GM12873 (cell line): ENCODE data around the gene RRBP1.

ENCODE experiments used
- TF ChIP-seq, protein P1 (sequence below): IDR thresholded peaks from 2 replicates; pipeline ENCODE4 v1.5.1; 2012; ENCODE audit warnings: low read depth, mild to moderate bottlenecking, moderate library complexity, low read length, control low read depth; ENCODE audit not compliant: insufficient read depth; ENCODE audit errors: missing control alignments

Gene RRBP1

DNA sequence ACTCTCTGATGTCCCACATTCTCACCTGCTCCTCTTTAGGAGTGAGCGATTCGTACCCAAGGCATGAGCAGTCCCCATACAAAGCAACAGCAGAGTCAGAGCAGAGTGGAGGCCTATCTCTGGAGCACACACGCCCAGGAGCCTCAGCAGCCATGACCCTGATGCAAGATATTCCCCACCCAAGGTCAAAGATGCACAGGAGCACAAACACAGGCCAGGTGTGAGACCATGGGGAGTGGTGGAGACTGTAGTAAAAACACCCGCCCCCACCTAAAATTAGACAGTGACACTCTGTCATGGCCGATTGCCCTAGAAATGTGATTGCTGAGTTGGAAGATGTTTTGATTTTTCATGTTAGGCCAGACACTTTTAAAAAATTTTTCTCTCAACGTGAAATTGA lies 21.4 kb downstream of the RRBP1 start:
- TF ChIP-seq, protein P1, sequence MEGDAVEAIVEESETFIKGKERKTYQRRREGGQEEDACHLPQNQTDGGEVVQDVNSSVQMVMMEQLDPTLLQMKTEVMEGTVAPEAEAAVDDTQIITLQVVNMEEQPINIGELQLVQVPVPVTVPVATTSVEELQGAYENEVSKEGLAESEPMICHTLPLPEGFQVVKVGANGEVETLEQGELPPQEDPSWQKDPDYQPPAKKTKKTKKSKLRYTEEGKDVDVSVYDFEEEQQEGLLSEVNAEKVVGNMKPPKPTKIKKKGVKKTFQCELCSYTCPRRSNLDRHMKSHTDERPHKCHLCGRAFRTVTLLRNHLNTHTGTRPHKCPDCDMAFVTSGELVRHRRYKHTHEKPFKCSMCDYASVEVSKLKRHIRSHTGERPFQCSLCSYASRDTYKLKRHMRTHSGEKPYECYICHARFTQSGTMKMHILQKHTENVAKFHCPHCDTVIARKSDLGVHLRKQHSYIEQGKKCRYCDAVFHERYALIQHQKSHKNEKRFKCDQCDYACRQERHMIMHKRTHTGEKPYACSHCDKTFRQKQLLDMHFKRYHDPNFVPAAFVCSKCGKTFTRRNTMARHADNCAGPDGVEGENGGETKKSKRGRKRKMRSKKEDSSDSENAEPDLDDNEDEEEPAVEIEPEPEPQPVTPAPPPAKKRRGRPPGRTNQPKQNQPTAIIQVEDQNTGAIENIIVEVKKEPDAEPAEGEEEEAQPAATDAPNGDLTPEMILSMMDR, result no peak

DNA sequence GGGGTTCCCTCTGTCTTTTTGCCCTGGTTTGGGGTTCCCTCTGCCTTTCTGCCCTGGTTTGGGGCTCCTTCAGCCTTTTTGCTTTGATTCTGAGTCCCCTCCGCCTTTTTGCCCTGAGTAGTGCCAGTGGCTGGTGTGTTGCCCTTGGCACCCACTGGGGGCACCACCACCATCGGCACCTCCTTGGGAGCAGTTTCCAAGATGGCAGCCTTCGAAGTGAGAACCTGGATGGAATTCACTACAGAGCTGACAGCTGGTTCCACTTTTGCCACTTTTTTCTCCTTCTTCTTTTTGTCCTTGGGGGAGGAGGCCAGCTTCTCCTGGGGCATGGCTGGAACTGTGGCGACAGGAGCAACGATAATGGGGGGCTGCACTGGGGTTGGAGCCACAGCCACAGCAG lies 22.2 kb downstream of the RRBP1 start:
- TF ChIP-seq, protein P1, result peak; percentile 24

DNA sequence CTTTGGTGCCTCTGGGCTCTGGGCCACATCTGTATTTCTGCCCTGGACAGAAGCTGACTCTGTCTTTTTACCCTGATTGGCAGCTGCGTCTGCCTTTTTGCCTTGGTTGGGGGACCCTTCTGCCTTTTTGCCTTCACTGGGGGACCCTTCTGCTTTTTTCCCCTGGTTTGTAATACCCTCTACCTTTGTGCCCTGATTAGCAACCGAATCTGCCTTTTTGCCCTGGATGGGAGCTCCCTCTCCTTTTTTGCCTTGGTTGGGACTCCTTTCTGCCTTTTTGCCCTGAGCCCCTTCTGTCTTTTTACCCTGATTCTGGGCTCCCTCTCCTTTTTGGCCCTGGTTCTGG lies 23.4 kb downstream of the RRBP1 start:
- TF ChIP-seq, protein P1, result no peak

DNA sequence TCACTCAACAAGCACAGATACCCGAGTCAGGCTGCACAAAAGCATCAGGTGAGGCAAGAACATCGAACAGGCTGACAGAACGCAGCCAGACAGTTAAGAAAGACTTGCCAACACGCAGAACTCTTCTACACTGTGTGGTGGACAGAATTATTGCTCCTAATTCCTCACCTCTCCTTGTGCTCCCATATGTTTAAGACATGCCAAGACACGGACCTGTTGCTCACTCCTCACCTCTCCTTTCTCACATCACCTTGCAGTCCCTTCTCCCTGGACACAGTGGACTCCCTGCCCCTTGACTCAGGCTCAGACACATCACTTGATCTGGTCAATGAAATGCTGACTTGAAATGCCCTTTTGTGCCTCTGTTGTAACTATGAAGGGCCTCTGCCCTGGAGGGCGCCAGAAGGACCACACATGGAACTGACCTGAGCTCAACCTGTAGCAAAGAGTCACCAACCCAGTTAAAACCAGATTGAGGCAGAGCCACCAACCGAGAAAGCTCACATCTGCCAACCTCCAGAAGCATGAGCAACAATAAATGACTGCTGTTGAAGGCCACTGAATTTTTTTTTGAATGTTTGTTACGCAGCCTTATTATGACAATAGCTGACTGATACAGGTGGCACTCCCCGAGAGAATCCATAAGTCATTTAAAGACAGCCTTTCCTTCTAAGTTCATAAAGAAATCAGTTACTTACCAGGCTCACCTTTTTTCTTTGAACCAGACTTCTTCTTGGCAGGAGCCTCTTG lies 24.0 kb downstream of the RRBP1 start:
- TF ChIP-seq, protein P1, result no peak

DNA sequence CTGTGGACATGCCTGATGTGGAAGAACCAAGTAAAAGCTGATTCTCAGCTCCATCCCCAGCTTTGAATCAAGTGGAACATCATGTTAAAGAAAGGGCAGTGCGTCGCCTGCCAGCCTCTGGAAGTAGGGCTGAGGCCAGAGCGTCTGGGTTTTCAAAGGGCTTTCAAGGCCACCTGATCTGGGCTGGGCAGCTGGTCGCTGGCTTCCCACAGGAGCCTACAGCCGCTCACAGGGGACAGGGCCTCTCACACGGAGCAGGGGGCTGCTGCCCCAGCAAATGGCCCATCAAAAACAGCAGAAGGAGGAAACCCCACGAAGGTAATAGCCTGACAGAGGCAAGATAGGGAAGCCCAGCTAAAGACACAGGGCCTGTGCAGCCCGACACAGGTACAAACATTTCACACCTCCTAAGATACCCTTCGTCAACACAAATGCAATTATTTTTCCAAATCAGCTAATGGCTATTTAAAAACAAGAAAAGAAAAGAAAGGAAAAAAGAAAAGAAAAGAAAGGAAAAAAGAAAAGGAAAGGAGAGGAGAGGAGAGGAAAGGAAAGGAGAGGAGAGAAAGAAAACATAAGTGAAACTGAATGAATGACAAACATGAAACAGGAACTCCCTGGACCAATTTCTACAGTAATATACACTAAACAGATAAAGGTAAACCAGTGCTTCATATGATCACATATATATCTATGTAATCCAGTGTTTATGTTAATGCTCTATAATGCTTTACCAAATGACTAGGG lies 24.8 kb downstream of the RRBP1 start:
- TF ChIP-seq, protein P1, result no peak

DNA sequence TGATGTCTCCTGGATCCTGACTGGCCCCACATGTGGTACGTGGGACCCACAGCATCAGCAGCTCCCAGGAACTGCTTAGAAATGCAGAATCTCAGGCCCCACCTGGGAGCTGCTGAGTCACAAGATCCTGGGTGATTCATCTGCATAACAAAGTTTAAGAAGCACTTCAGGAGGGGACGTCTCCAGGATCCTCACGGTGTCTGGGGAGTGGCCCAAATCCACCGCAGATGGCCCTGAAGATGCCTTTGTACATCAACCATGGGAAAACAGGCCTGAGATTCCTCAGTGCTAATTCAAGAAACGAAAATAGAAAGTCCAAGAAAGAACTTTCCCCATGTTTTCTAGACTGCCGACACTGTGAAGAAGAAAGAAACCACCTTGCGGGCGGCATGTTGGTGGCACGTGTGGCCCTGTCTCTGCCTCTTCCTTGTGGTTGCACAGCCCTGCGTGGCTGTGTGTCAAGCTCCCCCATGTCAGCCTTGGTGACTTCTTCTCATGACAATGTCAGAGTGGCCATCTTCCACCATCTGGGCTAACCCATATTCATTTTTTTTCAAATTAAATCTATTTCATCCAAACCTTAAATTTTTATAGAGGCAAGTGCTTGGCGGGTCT lies 26.1 kb downstream of the RRBP1 start:
- TF ChIP-seq, protein P1, result no peak

DNA sequence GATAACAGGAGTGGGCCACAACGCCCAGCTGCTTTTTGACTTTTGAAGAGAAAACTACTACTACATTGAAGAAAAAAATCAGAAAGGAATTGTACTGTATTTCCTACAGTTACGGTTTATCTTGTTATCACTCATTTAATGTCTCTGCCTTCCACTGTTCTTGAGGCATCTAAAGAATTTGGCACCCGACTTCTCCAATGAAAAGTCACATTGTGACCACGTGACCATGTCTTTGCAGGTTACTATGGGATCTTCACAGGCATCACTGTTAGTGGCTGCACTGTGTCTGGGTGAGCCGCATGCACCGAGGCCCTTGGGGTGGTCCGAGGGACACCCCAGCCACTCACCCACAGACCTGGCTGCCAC lies 26.8 kb downstream of the RRBP1 start:
- TF ChIP-seq, protein P1, result no peak
